PC-3 (cell line): ENCODE results near the gene TPPP3. TPM values are rescaled to one million over a fixed set of nuclear protein-coding genes. Genes with fewer than 3 reads are reported as not detected.

Experiments used
- ATAC-seq: fragments of 200-7000 bp; cut with Tn5 transposase; 2 replicates; pipeline ENCODE4 v1.9.1; 2020; ENCODE audit warnings: mild to moderate bottlenecking, moderate library complexity
- BruUV-seq: library from RNA; stranded (reverse); fragments of 400-500 nt; replicated peaks from 2 replicates; lab custom pipeline; 2021; lab: Mats Ljungman, UMichigan
- CTCF ChIA-PET: fragments of 300-600 bp; sonication (Branson Sonifier 250); formaldehyde crosslinking; loops from one replicate; lab custom pipeline; 2022; ENCODE audit warnings: antibody characterized with exemption; lab: Charles Lee
- POLR2A ChIA-PET: fragments of 300-600 bp; sonication (Branson Sonifier 250); formaldehyde crosslinking; loops from one replicate; lab custom pipeline; 2022; ENCODE audit warnings: antibody characterized with exemption; ENCODE audit not compliant: unreplicated experiment; lab: Charles Lee
- DNase-seq: peaks from one replicate; pipeline ENCODE4 v3.0.0-alpha.2; 2015
- H2AFZ ChIP-seq: fragments of 300-600 bp; sonication (generic); 2 replicates; pipeline ENCODE4 v1.6.0; 2016; ENCODE audit warnings: antibody characterized with exemption, low read length
- H3F3A ChIP-seq: fragments of 300-600 bp; sonication (generic); one replicate; pipeline ENCODE4 v1.6.0; 2017; ENCODE audit warnings: antibody characterized with exemption, low read length, control low read depth, mild to moderate bottlenecking; ENCODE audit not compliant: unreplicated experiment
- H3K27ac ChIP-seq: fragments of 300-600 bp; sonication (generic); 2 replicates; pipeline ENCODE4 v1.5.1; 2016; ENCODE audit warnings: mild to moderate bottlenecking, low read length
- H3K27me3 ChIP-seq: fragments of 300-600 bp; sonication (generic); 2 replicates; pipeline ENCODE4 v1.6.1; 2016; ENCODE audit warnings: low read length, mixed read lengths
- H3K36me3 ChIP-seq: fragments of 300-600 bp; sonication (generic); 2 replicates; pipeline ENCODE4 v1.6.1; 2016; ENCODE audit warnings: low read depth, mixed run types, low read length, mixed read lengths
- H3K4me1 ChIP-seq: fragments of 300-600 bp; sonication (generic); 2 replicates; pipeline ENCODE4 v1.5.1; 2016; ENCODE audit warnings: low read length; ENCODE audit not compliant: insufficient read depth
- H3K4me2 ChIP-seq: fragments of 300-600 bp; sonication (generic); 2 replicates; pipeline ENCODE4 v1.6.0; 2016; ENCODE audit warnings: low read length
- H3K4me3 ChIP-seq: fragments of 300-600 bp; sonication (generic); 2 replicates; pipeline ENCODE4 v1.5.1; 2016; ENCODE audit warnings: mild to moderate bottlenecking, low read length, mixed read lengths
- H3K79me2 ChIP-seq: fragments of 300-600 bp; sonication (generic); 2 replicates; pipeline ENCODE4 v1.6.1; 2017; ENCODE audit warnings: low read length, mixed read lengths
- H3K9ac ChIP-seq: fragments of 300-600 bp; sonication (generic); 2 replicates; pipeline ENCODE4 v1.6.0; 2016; ENCODE audit warnings: mild to moderate bottlenecking, low read length
- H3K9me2 ChIP-seq: fragments of 300-600 bp; sonication (generic); replicated peaks from 2 replicates; pipeline ENCODE4 v1.6.1; 2016; ENCODE audit warnings: mixed run types, low read length, mixed read lengths
- H3K9me3 ChIP-seq: fragments of 300-600 bp; sonication (generic); 2 replicates; pipeline ENCODE4 v1.6.1; 2016; ENCODE audit warnings: low read length, mixed read lengths
- H4K20me1 ChIP-seq: fragments of 300-600 bp; sonication (generic); 2 replicates; pipeline ENCODE4 v1.6.1; 2016; ENCODE audit warnings: low read length, mixed read lengths
- EZH2 ChIP-seq: fragments of 300-600 bp; sonication (generic); IDR thresholded peaks from one replicate; pipeline ENCODE4 v1.6.1; 2017; ENCODE audit warnings: antibody characterized with exemption, mild to moderate bottlenecking, low read length; ENCODE audit not compliant: unreplicated experiment
- EZH2phosphoT487 ChIP-seq: fragments of 300-600 bp; sonication (generic); IDR thresholded peaks from 2 replicates; pipeline ENCODE4 v1.6.1; 2018; ENCODE audit warnings: mild to moderate bottlenecking, antibody characterized with exemption, low read length, borderline replicate concordance
- intact Hi-C: fragments of 100-400 bp; cut with micrococcal nuclease; formaldehyde crosslinking; loops from 2 replicates; pipeline ENCODE4 v1.9.0; 2023
- total RNA-seq: library from RNA; depleted of rRNA; stranded (reverse); fragments of >200 nt; gene quantifications from 2 replicates; pipeline ENCODE4 v1.2.3, GENCODE V29; 2014
- TF ChIP-seq, protein P1 (sequence below): fragments of 300-600 bp; sonication (generic); conservative IDR thresholded peaks from 2 replicates; pipeline ENCODE4 v1.5.1; 2017; ENCODE audit warnings: antibody characterized with exemption, low read depth, mild to moderate bottlenecking, low read length

TPPP3 gene
- total RNA-seq, 1 experiment from 2014 or later = not detected

DNA sequence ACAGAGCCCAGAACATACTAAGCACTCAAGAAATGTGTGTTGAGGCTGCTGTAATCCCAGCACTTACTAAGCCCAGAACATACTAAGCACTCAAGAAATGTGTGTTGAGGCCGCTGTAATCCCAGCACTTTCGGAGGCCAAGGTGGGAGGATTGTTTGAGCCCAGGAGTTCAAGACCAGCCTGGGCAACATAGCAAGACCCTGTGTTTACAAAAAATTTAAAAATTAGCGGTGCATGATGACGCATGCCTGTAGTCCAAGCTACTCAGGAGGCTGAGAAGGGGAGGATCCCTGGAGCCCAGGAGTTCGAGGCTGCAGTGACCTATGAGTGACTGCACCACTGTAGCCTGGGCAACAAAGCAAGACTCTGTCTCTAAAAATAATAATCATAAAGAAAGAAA is 29.7 kb upstream of the TPPP3 start:
- no peak overlapping the region for H2AFZ ChIP-seq
- POLR2A ChIA-PET = no interaction called here
- intact Hi-C loops = no loop called here

GRCh38 chr16:67421030-67421429 is 27.7 kb upstream of the TPPP3 start:
- Histone ChIP-seq H3K9ac (no peak overlapping the region), H3K79me2 (no peaks in the 10 kb centered on the region), H3K4me1 (0 out of 2 replicates have a peak, but pooled peaks cover 4% of the 10 kb centered on the region), H3F3A (no peaks in the 10 kb centered on the region), H3K9me3 (no peaks in the 10 kb centered on the region), H3K4me3 (no peak overlapping the region), H2AFZ (no peak overlapping the region), H3K4me2 (no peak overlapping the region), H3K27me3 (no peaks in the 10 kb centered on the region), H4K20me1 (no peaks in the 10 kb centered on the region), H3K27ac (no peak overlapping the region), H3K9me2 (no peaks in the 10 kb centered on the region), H3K36me3 (no peaks in the 10 kb centered on the region)
- intact Hi-C loops = no loop called here
- TF ChIP-seq, protein P1, sequence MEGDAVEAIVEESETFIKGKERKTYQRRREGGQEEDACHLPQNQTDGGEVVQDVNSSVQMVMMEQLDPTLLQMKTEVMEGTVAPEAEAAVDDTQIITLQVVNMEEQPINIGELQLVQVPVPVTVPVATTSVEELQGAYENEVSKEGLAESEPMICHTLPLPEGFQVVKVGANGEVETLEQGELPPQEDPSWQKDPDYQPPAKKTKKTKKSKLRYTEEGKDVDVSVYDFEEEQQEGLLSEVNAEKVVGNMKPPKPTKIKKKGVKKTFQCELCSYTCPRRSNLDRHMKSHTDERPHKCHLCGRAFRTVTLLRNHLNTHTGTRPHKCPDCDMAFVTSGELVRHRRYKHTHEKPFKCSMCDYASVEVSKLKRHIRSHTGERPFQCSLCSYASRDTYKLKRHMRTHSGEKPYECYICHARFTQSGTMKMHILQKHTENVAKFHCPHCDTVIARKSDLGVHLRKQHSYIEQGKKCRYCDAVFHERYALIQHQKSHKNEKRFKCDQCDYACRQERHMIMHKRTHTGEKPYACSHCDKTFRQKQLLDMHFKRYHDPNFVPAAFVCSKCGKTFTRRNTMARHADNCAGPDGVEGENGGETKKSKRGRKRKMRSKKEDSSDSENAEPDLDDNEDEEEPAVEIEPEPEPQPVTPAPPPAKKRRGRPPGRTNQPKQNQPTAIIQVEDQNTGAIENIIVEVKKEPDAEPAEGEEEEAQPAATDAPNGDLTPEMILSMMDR = no peak
- no peak for TF ChIP-seq EZH2
- POLR2A ChIA-PET = no interaction called here
- ATAC-seq = no peak
- DNase-seq = no peak
- CTCF ChIA-PET = no interaction called here
- BruUV-seq = no TSS peak

More for the DNA sequence above, 29.7 kb upstream of the TPPP3 start:
- Histone ChIP-seq H3K9me2 (no peaks in the 10 kb centered on the region), H3K4me3 (no peak overlapping the region), H3K27ac (no peak overlapping the region), H3F3A (no peaks in the 10 kb centered on the region), H3K79me2 (no peaks in the 10 kb centered on the region), H3K4me1 (no peaks in the 10 kb centered on the region), H3K9ac (no peak overlapping the region), H3K4me2 (no peak overlapping the region), H3K36me3 (no peaks in the 10 kb centered on the region), H3K27me3 (no peaks in the 10 kb centered on the region), H3K9me3 (no peaks in the 10 kb centered on the region), H4K20me1 (no peaks in the 10 kb centered on the region)
- CTCF ChIA-PET = no interaction called here
- TF ChIP-seq EZH2 = no peak
- no peak for TF ChIP-seq EZH2phosphoT487
- TF ChIP-seq, protein P1 = no peak
- ATAC-seq (no peak), DNase-seq (no peak)
- BruUV-seq = no TSS peak

- H3K9me2 ChIP-seq = no peaks in the 10 kb centered on the region
- H3K9me3 ChIP-seq = no peaks in the 10 kb centered on the region
- no peaks in the 10 kb centered on the region for H3K79me2 ChIP-seq
- no peak for TF ChIP-seq EZH2phosphoT487
- TF ChIP-seq, protein P1 = no peak
- TF ChIP-seq EZH2 = no peak
- ATAC-seq (no peak), DNase-seq (no peak)
- no peak overlapping the region for H3K4me3 ChIP-seq
- no peak overlapping the region for H2AFZ ChIP-seq
- H4K20me1 ChIP-seq = no peaks in the 10 kb centered on the region
- BruUV-seq = no TSS peak
- no peak overlapping the region for H3K9ac ChIP-seq
- POLR2A ChIA-PET = no interaction called here
- intact Hi-C loops = loop anchor here (5.0 kb wide), 1 partner anchor 158 kb away; no protein-coding TSS in a partner anchor
- H3K27me3 ChIP-seq = no peaks in the 10 kb centered on the region
- no peaks in the 10 kb centered on the region for H3K36me3 ChIP-seq
- H3F3A ChIP-seq = no peaks in the 10 kb centered on the region
- H3K4me2 ChIP-seq = no peak overlapping the region
- H3K27ac ChIP-seq = no peak overlapping the region
- H3K4me1 ChIP-seq = peaks cover 8% of the 10 kb centered on the region; the same call in 1 of the 2 replicates
- CTCF ChIA-PET = interaction anchor here (0.6 kb wide), 1 partner anchor 466 kb away, joined by 6 read pairs; no protein-coding TSS in a partner anchor
These were observed 26.6 kb upstream of the TPPP3 start for GRCh38 chr16:67419931-67420330.
